ENCODE data around the gene DUSP3.

DNA sequence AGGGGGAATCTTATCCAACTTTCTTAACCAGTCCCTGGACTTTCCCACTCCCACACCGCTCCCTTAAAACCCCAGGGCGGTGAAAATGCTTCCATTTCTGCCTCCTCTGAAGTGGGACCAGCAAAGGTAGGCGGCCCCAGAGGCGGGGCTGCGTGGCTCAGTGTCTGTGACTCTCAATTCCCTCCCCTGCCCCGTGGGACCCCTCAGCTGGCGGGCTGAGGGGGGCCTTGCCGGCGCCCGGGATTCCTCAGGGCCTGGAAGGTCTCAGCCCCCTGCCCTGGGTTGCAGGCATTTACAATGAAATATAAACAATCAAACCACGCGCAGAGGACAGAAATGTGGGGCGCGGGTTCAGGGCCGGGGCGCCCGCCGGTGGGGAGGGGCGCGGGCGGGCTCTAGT, 23.8 kb downstream of the DUSP3 start:
- TF ChIP-seq, protein P1, sequence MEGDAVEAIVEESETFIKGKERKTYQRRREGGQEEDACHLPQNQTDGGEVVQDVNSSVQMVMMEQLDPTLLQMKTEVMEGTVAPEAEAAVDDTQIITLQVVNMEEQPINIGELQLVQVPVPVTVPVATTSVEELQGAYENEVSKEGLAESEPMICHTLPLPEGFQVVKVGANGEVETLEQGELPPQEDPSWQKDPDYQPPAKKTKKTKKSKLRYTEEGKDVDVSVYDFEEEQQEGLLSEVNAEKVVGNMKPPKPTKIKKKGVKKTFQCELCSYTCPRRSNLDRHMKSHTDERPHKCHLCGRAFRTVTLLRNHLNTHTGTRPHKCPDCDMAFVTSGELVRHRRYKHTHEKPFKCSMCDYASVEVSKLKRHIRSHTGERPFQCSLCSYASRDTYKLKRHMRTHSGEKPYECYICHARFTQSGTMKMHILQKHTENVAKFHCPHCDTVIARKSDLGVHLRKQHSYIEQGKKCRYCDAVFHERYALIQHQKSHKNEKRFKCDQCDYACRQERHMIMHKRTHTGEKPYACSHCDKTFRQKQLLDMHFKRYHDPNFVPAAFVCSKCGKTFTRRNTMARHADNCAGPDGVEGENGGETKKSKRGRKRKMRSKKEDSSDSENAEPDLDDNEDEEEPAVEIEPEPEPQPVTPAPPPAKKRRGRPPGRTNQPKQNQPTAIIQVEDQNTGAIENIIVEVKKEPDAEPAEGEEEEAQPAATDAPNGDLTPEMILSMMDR (IDR thresholded peaks at IDR 0.05), result no peak
- TF ChIP-seq POLR2A (IDR thresholded peaks at IDR 0.05), result no peak
